H9 (cell line): ENCODE measurements around the gene LRRC27. TPM values are rescaled to one million over a fixed set of nuclear protein-coding genes. Genes with fewer than 3 reads are reported as not detected.

ENCODE experiments used
- DNase-seq: peaks from one replicate; pipeline ENCODE4 v3.0.0-alpha.2; 2017
- H2AFZ ChIP-seq: one replicate; pipeline ENCODE4 v1.6.1; 2013; ENCODE audit warnings: mild to moderate bottlenecking, low read length, control low read depth, moderate library complexity
- H2AK5ac ChIP-seq: 2 replicates; pipeline ENCODE4 v1.6.1; 2013; ENCODE audit warnings: low read length, control low read depth, mixed read lengths; ENCODE audit not compliant: insufficient read length
- H2BK120ac ChIP-seq: one replicate; pipeline ENCODE4 v1.6.1; 2013; ENCODE audit warnings: low read depth, mild to moderate bottlenecking, low read length, control low read depth, inconsistent platforms; ENCODE audit not compliant: poor library complexity, severe bottlenecking
- H2BK12ac ChIP-seq: 2 replicates; pipeline ENCODE4 v1.6.1; 2013; ENCODE audit warnings: low read length, control low read depth, mixed read lengths, low read depth; ENCODE audit not compliant: insufficient read length
- H2BK15ac ChIP-seq: 2 replicates; pipeline ENCODE4 v1.6.1; 2013; ENCODE audit warnings: low read depth, low read length, control low read depth
- H2BK20ac ChIP-seq: one replicate; pipeline ENCODE4 v1.6.1; 2013; ENCODE audit warnings: low read depth, mild to moderate bottlenecking, low read length, control low read depth, inconsistent platforms; ENCODE audit not compliant: poor library complexity, severe bottlenecking
- H2BK5ac ChIP-seq: 2 replicates; pipeline ENCODE4 v1.6.1; 2013; ENCODE audit warnings: low read length, control low read depth, mixed read lengths; ENCODE audit not compliant: insufficient read length
- H3K14ac ChIP-seq: 2 replicates; pipeline ENCODE4 v1.6.1; 2013; ENCODE audit warnings: low read length, control low read depth; ENCODE audit not compliant: insufficient read depth
- H3K18ac ChIP-seq: 2 replicates; pipeline ENCODE4 v1.6.1; 2013; ENCODE audit warnings: low read depth, mild to moderate bottlenecking, mixed read lengths, low read length, control low read depth; ENCODE audit not compliant: insufficient read length
- H3K23ac ChIP-seq: 2 replicates; pipeline ENCODE4 v1.6.1; 2013; ENCODE audit warnings: low read length, control low read depth, mixed read lengths, low read depth; ENCODE audit not compliant: insufficient read length
- H3K23me2 ChIP-seq: 2 replicates; pipeline ENCODE4 v1.6.1; 2013; ENCODE audit warnings: low read depth, mild to moderate bottlenecking, mixed read lengths, low read length, control low read depth; ENCODE audit not compliant: insufficient read length, poor library complexity, severe bottlenecking
- H3K27ac ChIP-seq: 2 replicates; pipeline ENCODE4 v1.5.1; 2013; ENCODE audit warnings: low read length, control low read depth, mixed read lengths, low read depth; ENCODE audit not compliant: insufficient read length
- H3K27me3 ChIP-seq: 2 replicates; pipeline ENCODE4 v1.6.1; 2013; ENCODE audit warnings: low read length, control low read depth, inconsistent platforms; ENCODE audit not compliant: insufficient read depth
- H3K4ac ChIP-seq: 2 replicates; pipeline ENCODE4 v1.6.1; 2013; ENCODE audit warnings: low read depth, mild to moderate bottlenecking, control low read depth, inconsistent platforms, low read length, moderate library complexity
- H3K4me1 ChIP-seq: 2 replicates; pipeline ENCODE4 v1.6.1; 2013; ENCODE audit warnings: low read length, control low read depth, inconsistent platforms; ENCODE audit not compliant: insufficient read depth
- H3K4me2 ChIP-seq: 2 replicates; pipeline ENCODE4 v1.6.1; 2013; ENCODE audit warnings: low read length, control low read depth, mixed read lengths; ENCODE audit not compliant: insufficient read length, insufficient read depth
- H3K56ac ChIP-seq: 2 replicates; pipeline ENCODE4 v1.6.1; 2013; ENCODE audit warnings: low read depth, mild to moderate bottlenecking, mixed read lengths, low read length, control low read depth; ENCODE audit not compliant: insufficient read length
- H3K79me1 ChIP-seq: 2 replicates; pipeline ENCODE4 v1.6.1; 2013; ENCODE audit warnings: low read depth, mild to moderate bottlenecking, moderate library complexity, low read length, control low read depth, inconsistent platforms; ENCODE audit not compliant: insufficient read depth, poor library complexity, severe bottlenecking
- H3K79me2 ChIP-seq: 2 replicates; pipeline ENCODE4 v1.6.1; 2013; ENCODE audit warnings: low read length, control low read depth, inconsistent platforms; ENCODE audit not compliant: insufficient read depth
- H3K9ac ChIP-seq: 2 replicates; pipeline ENCODE4 v1.6.1; 2013; ENCODE audit warnings: low read length, control low read depth, mixed read lengths; ENCODE audit not compliant: insufficient read length; ENCODE audit errors: extremely low read depth
- H3K9me3 ChIP-seq: one replicate; pipeline ENCODE4 v1.6.1; 2013; ENCODE audit warnings: low read depth, low read length, inconsistent platforms; ENCODE audit not compliant: control insufficient read depth
- H3T11ph ChIP-seq: one replicate; pipeline ENCODE4 v1.6.1; 2013; ENCODE audit warnings: mild to moderate bottlenecking, low read length, control low read depth, inconsistent platforms
- H4K20me1 ChIP-seq: one replicate; pipeline ENCODE4 v1.6.1; 2013; ENCODE audit not compliant: control insufficient read depth, insufficient read length, insufficient read depth
- H4K5ac ChIP-seq: 2 replicates; pipeline ENCODE4 v1.6.1; 2013; ENCODE audit warnings: low read depth, mild to moderate bottlenecking, mixed read lengths, low read length, control low read depth; ENCODE audit not compliant: insufficient read length
- H4K8ac ChIP-seq: replicated peaks from 2 replicates; pipeline ENCODE4 v1.6.1; 2013; ENCODE audit warnings: low read length, control low read depth, mixed read lengths, low read depth; ENCODE audit not compliant: insufficient read length
- H4K91ac ChIP-seq: 2 replicates; pipeline ENCODE4 v1.6.1; 2013; ENCODE audit warnings: low read depth, mild to moderate bottlenecking, moderate library complexity, mixed read lengths, low read length, control low read depth; ENCODE audit not compliant: insufficient read length
- H3K27ac Mint-ChIP-seq, 3 experiments: 2 replicates in 2 of 3; 3 replicates in 1 of 3; pipeline ENCODE4 v1.8.0; 2020 to 2021; ENCODE audit warnings: mixed read lengths in 3 of 3, mild to moderate bottlenecking in 1 of 3, moderate library complexity in 1 of 3
- H3K27me3 Mint-ChIP-seq: 2 replicates; pipeline ENCODE4 v1.8.0; 2021; ENCODE audit warnings: low read depth, mild to moderate bottlenecking, moderate library complexity, mixed read lengths
- H3K36me3 Mint-ChIP-seq, 3 experiments: 2 replicates in 2 of 3; 3 replicates in 1 of 3; pipeline ENCODE4 v1.8.0; 2020 to 2021; ENCODE audit warnings: low read depth in 3 of 3, mixed read lengths in 3 of 3; ENCODE audit not compliant: insufficient read depth in 1 of 3
- H3K4me1 Mint-ChIP-seq, 2 experiments: 2 replicates each; pipeline ENCODE4 v1.8.0; 2020; ENCODE audit warnings: mixed read lengths in 2 of 2
- H3K4me3 Mint-ChIP-seq, 2 experiments: 2 replicates in 1 of 2; 3 replicates in 1 of 2; pipeline ENCODE4 v1.8.0; 2020 to 2021; ENCODE audit warnings: mild to moderate bottlenecking in 2 of 2, mixed read lengths in 2 of 2, moderate library complexity in 1 of 2
- H3K9me3 Mint-ChIP-seq, 2 experiments: 2 replicates in 1 of 2; 3 replicates in 1 of 2; pipeline ENCODE4 v1.8.0; 2020; ENCODE audit warnings: mild to moderate bottlenecking in 2 of 2, mixed read lengths in 2 of 2, moderate library complexity in 1 of 2
- CTCF ChIP-seq: fragments of 200-600 bp; sonication (generic); conservative IDR thresholded peaks from 3 replicates; pipeline ENCODE4 v1.8.0; 2021; ENCODE audit warnings: antibody characterized with exemption, mild to moderate bottlenecking
- WGBS: extraction: QIAGEN DNeasy Blood & Tissue Kit; methylation state at CpG from one replicate; pipeline ENCODE4 v1.1.7; 2013; ENCODE audit warnings: missing lambda C conversion rate, low lambda C conversion rate, mixed read lengths; ENCODE audit not compliant: insufficient read length; ENCODE audit errors: extremely low coverage; 5-methylcytosine and 5-hydroxymethylcytosine counted together
- total RNA-seq: library from RNA; stranded (reverse); gene quantifications from 2 replicates; pipeline ENCODE4 v1.2.1, GENCODE V29; 2021

LRRC27 gene
- total RNA-seq, 1 experiment from 2014 or later: 2.7 TPM

DNA sequence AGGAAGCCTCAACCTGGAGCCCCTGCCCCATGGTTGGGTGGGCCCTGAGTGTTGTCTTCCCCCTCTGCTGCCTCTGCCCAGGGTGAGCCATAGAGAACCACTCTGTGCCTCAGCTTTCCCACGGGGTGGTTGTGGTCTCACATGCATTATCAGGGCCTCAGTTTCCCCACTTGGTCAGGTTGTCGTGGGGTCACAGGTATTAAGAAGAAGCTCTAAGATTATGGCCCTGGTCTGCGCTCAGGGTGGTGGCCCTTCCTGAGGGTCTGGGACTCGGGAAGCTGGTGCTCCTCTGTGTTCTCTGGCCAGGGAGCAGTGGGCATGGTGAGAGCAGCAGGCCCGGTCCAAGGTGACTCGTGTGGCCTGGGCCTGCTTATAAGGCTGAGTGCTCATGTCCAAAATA lies 17.8 kb downstream of the LRRC27 start:
- Mint-ChIP-seq H3K9me3 (no peaks in the 10 kb centered on the region), H3K27me3 (peaks cover 5% of the 10 kb centered on the region), H3K27ac (no peak overlapping the region), H3K4me3 (no peak overlapping the region), H3K4me1 (peaks cover 6 to 12% of the 10 kb centered on the region in 2 experiments; a peak in 3 of 4 replicates), H3K36me3 (no peaks in the 10 kb centered on the region)
- Histone ChIP-seq H3K27ac (no peak overlapping the region), H3K14ac (no peak overlapping the region), H2AFZ (no peak overlapping the region), H2BK12ac (no peak overlapping the region), H3K79me2 (no peaks in the 10 kb centered on the region), H4K91ac (no peak overlapping the region), H3K27me3 (no peaks in the 10 kb centered on the region), H2BK5ac (no peak overlapping the region), H2BK15ac (no peak overlapping the region), H2BK20ac (no peak overlapping the region), H3K79me1 (no peaks in the 10 kb centered on the region), H3K18ac (no peak overlapping the region), H4K20me1 (no peaks in the 10 kb centered on the region), H2BK120ac (no peak overlapping the region), H4K8ac (no peak overlapping the region), H3T11ph (no peak overlapping the region), H3K9ac (no peak overlapping the region), H3K4me1 (no peaks in the 10 kb centered on the region), H3K56ac (no peak overlapping the region), H3K4ac (no peak overlapping the region), H3K9me3 (no peaks in the 10 kb centered on the region), H2AK5ac (no peak overlapping the region), H3K23me2 (no peaks in the 10 kb centered on the region), H4K5ac (no peak overlapping the region), H3K4me2 (no peak overlapping the region), H3K23ac (no peak overlapping the region)
- DNase-seq: no peak
- WGBS: no CpG with 5 or more reads among the region's 6 CpGs
- no peak for TF ChIP-seq CTCF
